Measurements from ENCODE around the gene GLIS2.
"Not testable (repeated sequence)": the region's sequence is repeated elsewhere in the genome, so short reads cannot be mapped to it uniquely, and the experiment has no call there.

Gene GLIS2

DNA sequence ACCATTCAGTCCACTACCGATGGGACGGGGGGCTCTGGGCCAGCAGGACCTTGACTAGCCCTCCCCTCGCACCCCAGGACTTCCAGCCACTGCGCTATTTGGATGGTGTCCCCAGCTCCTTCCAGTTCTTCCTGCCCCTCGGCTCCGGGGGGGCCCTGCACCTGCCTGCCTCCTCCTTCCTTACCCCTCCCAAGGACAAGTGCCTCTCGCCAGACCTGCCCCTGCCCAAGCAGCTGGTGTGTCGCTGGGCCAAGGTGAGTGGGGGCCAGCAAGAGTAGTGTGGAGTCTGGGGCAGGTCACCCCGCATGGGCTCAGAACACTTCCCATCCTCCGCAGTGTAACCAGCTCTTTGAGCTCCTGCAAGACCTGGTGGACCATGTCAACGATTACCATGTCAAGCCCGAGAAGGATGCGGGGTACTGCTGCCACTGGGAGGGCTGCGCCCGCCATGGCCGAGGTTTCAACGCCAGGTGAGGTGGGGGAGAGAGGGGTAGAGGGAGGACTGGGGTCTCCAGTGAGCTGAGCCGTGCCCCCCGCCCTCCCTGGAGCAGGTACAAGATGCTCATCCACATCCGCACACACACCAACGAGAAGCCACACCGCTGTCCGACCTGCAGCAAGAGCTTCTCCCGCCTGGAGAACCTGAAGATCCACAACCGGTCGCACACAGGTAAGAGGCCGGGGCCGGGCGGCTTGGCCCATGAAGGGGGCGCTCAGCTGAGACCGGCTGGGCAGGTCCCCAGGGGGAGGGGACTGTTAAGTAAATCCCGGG, 19.0 kb downstream of the GLIS2 start:
- no peak for DNase-seq (ENCODE audit: low read depth in 2 of 2)

DNA sequence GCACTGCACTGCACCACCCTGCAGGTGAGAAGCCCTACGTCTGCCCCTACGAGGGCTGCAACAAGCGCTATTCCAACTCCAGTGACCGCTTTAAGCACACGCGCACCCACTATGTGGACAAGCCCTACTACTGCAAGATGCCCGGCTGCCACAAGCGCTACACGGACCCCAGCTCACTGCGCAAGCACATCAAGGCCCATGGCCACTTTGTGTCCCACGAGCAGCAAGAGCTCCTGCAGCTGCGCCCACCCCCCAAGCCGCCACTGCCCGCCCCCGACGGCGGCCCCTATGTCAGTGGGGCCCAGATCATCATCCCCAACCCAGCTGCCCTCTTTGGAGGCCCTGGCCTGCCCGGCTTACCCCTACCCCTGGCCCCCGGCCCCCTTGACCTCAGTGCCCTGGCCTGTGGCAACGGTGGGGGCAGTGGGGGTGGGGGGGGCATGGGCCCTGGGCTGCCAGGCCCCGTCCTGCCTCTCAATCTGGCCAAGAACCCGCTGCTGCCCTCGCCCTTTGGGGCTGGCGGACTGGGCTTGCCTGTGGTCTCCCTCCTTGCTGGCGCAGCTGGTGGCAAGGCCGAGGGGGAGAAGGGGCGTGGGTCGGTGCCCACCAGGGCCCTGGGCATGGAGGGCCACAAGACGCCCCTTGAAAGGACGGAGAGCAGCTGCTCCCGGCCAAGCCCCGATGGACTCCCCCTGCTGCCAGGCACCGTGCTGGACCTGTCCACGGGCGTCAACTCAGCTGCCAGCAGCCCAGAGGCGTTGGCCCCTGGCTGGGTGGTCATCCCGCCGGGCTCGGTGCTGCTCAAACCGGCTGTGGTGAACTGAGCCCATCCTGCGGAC, 21.1 kb downstream of the GLIS2 start:
- DNase-seq (ENCODE audit: low read depth in 2 of 2) = no peak

DNA sequence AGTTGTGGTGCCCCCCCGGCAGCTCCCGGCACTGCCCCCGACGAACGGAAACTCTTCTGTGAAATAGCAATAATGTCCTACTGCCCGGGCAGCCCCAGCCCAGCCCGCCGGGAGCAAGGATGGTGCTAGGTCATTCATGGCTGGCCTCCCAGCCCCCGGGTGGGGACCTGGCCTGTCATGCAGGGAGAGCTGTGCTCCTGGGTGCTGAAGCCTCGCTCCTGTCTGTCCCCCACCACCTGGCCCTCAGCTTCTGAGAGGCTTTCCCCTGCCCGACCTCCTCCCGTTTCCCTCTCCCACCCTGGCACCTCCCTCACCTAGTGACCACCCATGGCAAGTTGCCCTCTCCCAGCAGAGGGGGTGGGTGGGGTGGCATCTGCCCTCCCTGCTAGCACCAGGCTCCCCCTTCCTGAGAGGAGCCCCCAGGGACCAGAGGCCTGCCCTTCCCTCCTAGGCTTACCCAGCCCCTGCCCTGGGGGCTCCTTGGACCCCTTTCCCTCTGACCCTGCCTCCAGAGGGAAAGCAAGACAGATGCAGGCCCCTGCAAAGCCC, 21.7 kb downstream of the GLIS2 start:
- no peak for DNase-seq (ENCODE audit: low read depth in 2 of 2)

DNA sequence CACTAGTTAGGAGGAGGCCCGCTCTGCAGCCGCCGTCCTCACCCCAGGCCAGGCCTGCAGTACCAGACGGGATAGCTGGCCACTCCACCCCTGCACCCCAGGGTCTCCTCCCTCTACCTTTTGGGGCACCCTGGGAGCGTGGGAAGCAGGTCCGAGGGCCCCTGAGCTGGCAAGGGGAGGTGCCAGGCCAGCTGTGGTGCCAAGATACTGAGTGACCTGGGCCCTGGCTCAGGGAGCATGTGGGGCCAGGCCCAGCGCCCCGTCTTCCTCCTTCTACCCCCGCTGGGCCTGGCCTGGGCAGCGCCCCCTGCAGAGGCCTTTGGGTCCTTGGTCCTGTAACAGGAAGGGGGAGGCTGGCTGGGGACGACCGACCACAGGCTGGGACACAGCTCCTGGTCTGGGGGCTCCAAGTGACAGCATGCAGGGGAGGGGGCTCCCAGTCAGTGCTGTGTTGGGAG, 22.3 kb downstream of the GLIS2 start:
- DNase-seq (ENCODE audit: low read depth in 2 of 2) = no peak

DNA sequence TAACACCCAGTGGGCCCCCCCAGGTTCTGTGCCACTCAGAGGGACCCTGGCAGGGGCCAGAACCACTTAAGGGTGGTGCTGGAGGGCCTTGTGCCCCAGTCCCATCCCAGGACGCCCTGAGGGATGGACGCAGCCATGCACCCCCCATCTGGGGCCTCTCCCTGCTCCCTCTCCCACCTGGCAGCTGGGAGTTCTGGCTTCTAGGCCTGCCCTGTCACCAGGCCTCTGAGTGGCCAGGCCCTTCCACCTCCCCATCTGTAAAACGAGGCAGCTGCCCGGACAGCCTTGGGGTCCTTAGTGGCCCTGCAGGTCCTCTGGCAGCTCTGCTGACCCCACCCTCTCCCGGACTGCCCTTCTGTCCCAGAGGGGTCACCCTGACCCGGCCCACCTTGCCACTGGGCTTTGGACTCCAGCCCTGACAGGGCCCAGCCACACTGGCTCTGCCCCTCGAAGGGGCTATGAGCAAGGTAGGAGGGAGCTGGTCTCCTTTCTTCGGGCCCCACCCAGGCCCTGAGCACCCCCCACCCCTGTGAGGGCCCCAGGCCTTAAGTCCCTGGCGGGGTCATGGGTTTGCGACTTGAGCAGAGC, 22.9 kb downstream of the GLIS2 start:
- DNase-seq (ENCODE audit: low read depth in 2 of 2) = no peak

GRCh38 chr16:4339455-4339854, 23.6 kb downstream of the GLIS2 start:
- DNase-seq (ENCODE audit: low read depth in 2 of 2) = no peak

DNA sequence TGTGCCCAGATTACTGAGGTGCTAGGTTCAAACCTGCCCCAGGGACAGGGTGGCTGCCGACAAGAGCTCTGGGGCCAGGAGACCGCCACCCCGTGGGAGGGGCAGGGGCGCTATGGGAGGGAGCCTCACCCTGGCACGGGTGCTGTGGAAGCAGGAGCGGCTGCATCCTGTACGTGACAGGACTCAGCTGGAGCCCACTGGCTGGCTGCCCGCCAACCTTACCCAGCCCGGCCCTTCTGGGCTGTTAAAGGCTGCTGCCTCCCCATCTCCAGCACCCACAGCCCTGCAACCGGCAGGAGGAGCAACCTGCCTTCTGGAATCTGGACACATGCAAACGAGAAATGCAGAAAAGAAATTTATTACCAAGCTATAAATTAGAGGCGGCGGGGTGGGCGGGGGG, 24.0 kb downstream of the GLIS2 start:
- no peak for DNase-seq (ENCODE audit: low read depth in 2 of 2)

- no peak for DNase-seq (ENCODE audit: low read depth in 2 of 2)
These were observed 24.6 kb downstream of the GLIS2 start for GRCh38 chr16:4340443-4340842.

DNA sequence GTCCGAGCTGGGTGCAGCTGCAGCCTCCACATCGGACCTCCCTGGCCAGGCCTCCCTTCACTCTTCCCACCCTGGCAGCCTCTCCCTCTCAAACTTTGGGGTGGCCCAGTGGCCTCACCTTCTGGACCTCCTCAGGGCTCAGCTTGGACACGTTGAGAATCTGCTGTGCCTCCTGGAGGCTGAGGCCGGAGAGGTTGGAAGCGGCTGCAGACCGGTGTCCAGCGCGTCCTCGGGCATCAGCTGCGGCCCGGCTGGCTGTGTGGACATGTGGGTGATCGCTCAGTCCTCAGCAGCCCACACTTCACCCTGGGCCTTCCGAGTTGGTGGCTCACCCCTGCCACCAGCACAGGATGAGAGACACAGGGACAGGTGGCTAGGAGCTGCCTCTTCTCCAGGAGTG, 25.4 kb downstream of the GLIS2 start:
- no peak for DNase-seq (ENCODE audit: low read depth in 2 of 2)

DNA sequence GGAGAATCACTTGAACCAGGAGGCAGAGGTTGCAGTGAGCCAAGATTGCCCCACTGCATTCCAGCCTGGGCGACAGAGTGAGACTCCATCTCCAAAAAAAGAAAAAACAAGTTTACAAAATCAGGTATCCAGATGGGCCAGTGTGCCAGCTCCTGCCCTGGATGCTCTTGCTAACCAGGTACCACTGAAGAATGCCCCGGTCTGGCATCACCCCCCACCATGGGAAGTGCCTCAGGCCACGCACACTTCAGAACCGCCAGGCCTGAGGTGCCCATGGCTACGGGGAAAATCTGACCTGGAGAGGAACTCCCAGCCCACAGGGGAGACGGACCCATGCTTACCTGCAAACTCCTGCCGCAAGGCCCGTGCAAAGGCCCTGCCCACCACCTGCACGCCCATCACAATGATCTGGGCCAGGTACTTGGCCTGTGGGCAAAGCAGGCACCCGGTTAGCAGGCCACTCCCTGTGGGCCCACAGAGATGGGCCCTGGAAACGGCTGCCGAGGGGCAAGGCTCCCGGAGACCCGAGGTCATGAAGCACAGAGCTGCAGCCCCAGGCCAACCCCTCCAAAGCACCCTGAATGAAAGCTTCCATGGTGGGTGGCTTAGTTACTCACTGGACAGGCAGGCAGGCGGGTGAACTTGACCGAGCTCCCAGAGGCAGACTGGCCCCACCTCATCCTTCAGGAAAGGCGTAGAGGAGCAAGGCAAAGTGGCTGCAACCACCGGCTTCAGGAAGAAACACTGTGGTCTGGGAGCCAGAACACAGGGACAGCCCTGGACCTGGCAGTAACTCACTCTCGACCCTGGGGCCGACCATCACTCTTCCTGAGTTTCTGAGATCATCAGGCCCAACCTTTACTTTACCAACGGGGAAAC, 27.2 kb downstream of the GLIS2 start:
- DNase-seq (ENCODE audit: low read depth in 2 of 2) = no peak

- not testable (repeated sequence) for DNase-seq (ENCODE audit: low read depth in 2 of 2)
These were observed 28.6 kb downstream of the GLIS2 start for GRCh38 chr16:4344300-4344982.

GRCh38 chr16:4344983-4345835, 29.3 kb downstream of the GLIS2 start:
- no peak for DNase-seq (ENCODE audit: low read depth in 2 of 2)

GRCh38 chr16:4345836-4346781, 30.2 kb downstream of the GLIS2 start:
- DNase-seq (ENCODE audit: low read depth in 2 of 2) = no peak

DNA sequence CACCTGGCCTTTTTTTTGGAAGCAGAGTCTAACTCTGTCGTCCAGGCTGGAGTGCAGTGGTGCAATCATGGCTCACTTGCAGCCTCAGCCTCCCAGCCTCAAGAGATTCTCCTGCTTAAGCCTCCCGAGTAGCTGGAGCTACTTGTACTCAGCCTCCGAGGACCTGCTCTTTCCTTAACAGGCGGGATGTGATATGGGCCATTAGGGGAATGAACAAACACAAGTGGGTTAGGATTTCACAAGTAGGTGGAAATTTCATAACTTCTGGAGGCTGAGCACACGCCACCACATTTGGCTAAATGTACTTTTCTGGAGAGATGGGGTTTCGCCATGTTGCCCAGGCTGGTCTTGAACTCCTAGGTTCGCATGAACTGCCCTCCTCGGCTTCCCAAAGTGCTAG, 31.1 kb downstream of the GLIS2 start:
- DNase-seq (ENCODE audit: low read depth in 2 of 2) = no peak

DNA sequence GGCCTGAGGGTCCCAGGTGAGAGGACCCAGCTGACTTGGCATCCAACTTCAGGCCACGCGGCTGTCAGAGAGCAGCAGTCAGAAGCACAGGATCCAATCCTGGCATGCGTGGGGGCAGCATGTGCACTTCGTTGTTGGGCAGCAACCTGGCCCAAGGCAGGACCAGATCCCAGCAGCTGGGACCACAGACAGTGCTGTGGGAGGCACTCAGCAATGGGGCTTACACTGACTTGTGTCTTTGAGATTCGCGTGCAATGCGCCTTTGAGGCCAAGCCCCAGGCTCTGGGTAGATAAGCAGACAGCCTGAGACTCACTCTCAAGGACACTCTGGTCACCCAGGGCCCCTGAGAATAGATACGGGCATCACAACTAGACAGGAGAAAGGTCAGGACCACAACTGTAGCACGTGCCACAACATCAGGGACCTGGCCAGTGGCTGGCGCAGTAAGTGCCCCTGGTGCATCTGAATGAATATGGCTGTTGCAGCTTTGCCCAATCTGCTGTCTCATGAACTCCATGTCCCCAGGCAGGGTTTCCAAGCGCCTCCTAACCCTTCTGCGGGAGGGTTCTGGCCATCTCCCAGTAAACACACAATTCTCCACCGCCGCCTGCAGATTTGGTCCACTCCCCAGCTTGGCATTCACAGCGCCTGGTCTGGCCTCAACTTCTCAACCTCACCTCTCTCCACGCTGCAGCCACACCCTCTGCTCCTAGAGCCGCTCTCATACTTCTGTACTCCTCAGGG, 32.1 kb downstream of the GLIS2 start:
- DNase-seq (ENCODE audit: low read depth in 2 of 2) = no peak

- no peak for DNase-seq (ENCODE audit: low read depth in 2 of 2)
These were observed 33.5 kb downstream of the GLIS2 start for GRCh38 chr16:4349332-4349731.

DNA sequence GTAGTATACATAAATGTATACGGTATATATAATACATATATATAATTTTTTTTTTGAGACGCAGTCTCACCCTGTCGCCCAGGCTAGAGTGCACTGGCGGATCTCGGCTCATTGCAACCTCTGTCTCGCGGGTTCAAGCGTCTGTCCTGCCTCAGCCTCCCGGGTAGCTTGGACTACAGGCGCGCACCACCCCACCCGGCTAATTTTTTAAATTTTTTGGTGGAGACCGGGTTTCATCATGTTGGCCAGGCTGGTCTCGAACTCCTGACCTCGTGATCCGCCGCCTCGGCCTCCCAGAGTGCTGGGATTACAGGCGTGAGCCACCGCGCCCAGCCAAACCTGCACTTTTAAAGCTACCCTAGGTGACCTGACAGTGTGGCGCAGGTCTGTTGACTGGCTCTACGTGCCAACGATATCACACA, 34.5 kb downstream of the GLIS2 start:
- no peak for DNase-seq (ENCODE audit: low read depth in 2 of 2)

Data from stimulated activated CD4-positive, alpha-beta T cell treated with anti-CD3 and anti-CD28 coated beads, Interleukin-1b, Interleukin-23, amount 100 ng/mL, for 1 hour (primary cell).